Progenitor cell of endocrine pancreas (in vitro differentiated cells): ENCODE results near the gene ASCC1. TPM values are rescaled to one million over a fixed set of nuclear protein-coding genes. Genes with fewer than 3 reads are reported as not detected.

ENCODE experiments used
- DNase-seq: peaks from one replicate; pipeline ENCODE4 v3.0.0; 2021; ENCODE audit warnings: low spot score; ENCODE audit not compliant: unreplicated experiment
- H3K27ac Mint-ChIP-seq: 2 replicates; pipeline ENCODE4 v1.8.0; 2021; ENCODE audit warnings: mild to moderate bottlenecking, moderate library complexity, mixed read lengths
- H3K27me3 Mint-ChIP-seq: 2 replicates; pipeline ENCODE4 v1.8.0; 2021; ENCODE audit warnings: mixed read lengths
- H3K36me3 Mint-ChIP-seq: 2 replicates; pipeline ENCODE4 v1.8.0; 2022; ENCODE audit warnings: mixed read lengths; ENCODE audit not compliant: insufficient read depth
- H3K4me1 Mint-ChIP-seq: 2 replicates; pipeline ENCODE4 v1.8.0; 2021; ENCODE audit warnings: low read depth, mixed read lengths
- H3K4me3 Mint-ChIP-seq: 2 replicates; pipeline ENCODE4 v1.8.0; 2021; ENCODE audit warnings: low read depth, mild to moderate bottlenecking, moderate library complexity, mixed read lengths
- H3K9me3 Mint-ChIP-seq: 2 replicates; pipeline ENCODE4 v1.8.0; 2021; ENCODE audit warnings: low read depth, mixed read lengths
- CTCF ChIP-seq: fragments of 200-600 bp; sonication (generic); IDR thresholded peaks from one replicate; pipeline ENCODE4 v1.5.0; 2021; ENCODE audit warnings: antibody characterized with exemption, mild to moderate bottlenecking; ENCODE audit not compliant: unreplicated experiment
- total RNA-seq: library from RNA; stranded (reverse); gene quantifications from 2 replicates; pipeline ENCODE4 v1.2.1, GENCODE V29; 2021

ASCC1 gene
- total RNA-seq, 1 donor from 2014 or later, result 42.2 TPM

DNA sequence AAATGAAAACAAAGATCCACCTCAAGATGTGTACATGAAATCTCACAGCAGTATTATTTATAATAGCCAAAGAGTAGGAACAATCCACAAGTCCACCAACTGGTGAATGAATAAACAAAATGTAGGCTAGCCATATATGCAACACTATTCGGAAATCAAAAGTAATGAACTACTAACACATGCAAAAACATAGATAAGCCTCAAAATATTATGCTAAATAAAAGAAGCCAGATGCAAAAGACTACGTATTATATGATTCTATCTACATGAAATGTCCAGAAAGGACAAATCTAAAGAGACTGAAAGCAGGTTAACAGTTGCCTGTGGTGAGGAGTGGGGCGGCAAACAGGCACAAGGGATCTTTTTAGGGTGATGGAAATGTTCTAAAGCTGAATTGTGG lies 49.0 kb downstream of the ASCC1 start:
- Mint-ChIP-seq H3K27ac (no peak overlapping the region), H3K4me3 (no peak overlapping the region), H3K36me3 (peaks cover 7% of the 10 kb centered on the region), H3K9me3 (no peaks in the 10 kb centered on the region), H3K4me1 (peaks cover 7% of the 10 kb centered on the region), H3K27me3 (no peaks in the 10 kb centered on the region)
- DNase-seq, result no peak
- no peak for TF ChIP-seq CTCF

DNA sequence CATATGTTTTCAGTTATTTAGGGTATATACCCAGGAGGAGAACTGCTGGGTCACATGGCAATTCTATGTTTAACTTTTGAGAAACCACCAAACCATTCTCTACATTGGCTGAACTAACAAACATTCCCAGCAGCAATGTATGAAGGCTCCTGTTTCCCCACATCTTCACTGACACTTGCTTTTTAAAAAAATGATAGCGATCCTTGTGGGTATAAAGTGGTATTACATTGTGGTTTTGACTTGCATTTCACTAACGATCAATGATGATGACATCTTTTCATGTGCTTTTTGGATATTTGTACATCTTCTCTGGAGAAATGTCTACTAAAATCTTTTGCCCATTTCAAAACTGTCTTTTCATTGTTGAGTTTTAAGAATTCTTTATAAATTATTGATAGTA lies 51.5 kb downstream of the ASCC1 start:
- H3K9me3 Mint-ChIP-seq, result no peaks in the 10 kb centered on the region
- H3K4me1 Mint-ChIP-seq, result peaks cover 5% of the 10 kb centered on the region
- no peak for DNase-seq
- H3K4me3 Mint-ChIP-seq, result no peak overlapping the region
- peaks cover 14% of the 10 kb centered on the region for H3K36me3 Mint-ChIP-seq
- no peak overlapping the region for H3K27ac Mint-ChIP-seq
- TF ChIP-seq CTCF, result no peak
- H3K27me3 Mint-ChIP-seq, result no peaks in the 10 kb centered on the region

DNA sequence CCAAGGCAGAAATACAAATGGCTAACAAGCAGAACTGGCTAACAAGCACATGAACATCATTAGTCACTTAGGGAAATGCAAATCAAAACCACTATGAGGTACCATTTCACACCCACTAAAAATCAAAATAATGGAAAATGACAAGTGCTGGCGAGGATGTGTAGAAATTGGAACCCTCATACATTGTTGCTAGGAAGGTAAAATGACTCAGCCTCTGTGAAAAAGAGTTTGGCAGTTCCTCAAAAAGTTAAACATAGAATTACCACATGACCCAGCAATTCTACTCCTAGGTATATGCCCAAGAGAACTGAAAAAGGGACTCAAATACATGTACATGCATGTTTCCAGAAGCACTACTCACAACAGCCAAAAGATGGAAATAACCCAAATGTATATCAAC lies 53.1 kb downstream of the ASCC1 start:
- DNase-seq, result no peak
- Mint-ChIP-seq H3K36me3 (peaks cover 12% of the 10 kb centered on the region), H3K27me3 (no peaks in the 10 kb centered on the region), H3K4me1 (peaks cover 9% of the 10 kb centered on the region), H3K27ac (no peak overlapping the region), H3K4me3 (no peak overlapping the region), H3K9me3 (no peaks in the 10 kb centered on the region)
- no peak for TF ChIP-seq CTCF

DNA sequence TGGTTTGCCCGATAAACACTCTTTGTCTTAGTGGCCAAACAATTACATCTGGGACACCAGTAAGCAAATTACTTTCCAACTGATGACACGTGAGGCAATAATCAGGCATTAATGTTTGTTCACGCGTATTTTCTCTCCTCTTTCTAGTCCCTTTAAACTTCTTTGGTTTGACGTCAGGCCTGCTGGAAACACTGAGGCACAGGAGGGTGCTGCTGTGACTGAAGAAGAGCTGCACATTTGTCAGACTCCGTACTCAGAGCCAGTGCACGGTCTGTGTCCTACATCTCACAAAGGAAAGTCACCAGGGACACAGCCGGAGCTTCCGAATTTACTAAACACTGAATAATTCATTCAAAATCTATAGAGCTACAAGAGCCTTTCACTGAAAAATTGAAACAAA lies 57.9 kb downstream of the ASCC1 start:
- TF ChIP-seq CTCF, result no peak
- Mint-ChIP-seq H3K27ac (no peak overlapping the region), H3K4me1 (peaks cover 4% of the 10 kb centered on the region), H3K27me3 (no peaks in the 10 kb centered on the region), H3K9me3 (no peaks in the 10 kb centered on the region), H3K36me3 (peaks cover 10% of the 10 kb centered on the region), H3K4me3 (no peak overlapping the region)
- no peak for DNase-seq

DNA sequence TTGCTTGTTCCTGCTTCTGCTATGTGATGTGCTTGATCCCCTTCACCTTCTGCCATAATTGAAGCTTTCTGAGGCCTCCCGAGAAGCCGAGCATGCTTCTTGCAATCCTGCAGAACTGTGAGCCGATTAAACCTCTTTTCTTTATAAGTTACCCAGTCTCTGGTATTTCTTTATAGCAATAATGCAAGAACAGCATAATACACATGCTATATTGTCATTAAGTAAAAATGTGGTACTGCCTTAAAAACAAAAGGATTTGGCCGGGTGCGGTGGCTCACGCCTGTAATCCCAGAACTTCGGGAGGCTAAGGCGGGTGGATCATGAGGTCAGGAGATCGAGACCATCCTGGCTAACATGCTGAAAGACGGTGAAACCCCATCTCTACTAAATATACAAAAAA lies 59.9 kb downstream of the ASCC1 start:
- H3K36me3 Mint-ChIP-seq, result peaks cover 8% of the 10 kb centered on the region
- H3K4me3 Mint-ChIP-seq, result no peak overlapping the region
- H3K9me3 Mint-ChIP-seq, result no peaks in the 10 kb centered on the region
- no peaks in the 10 kb centered on the region for H3K27me3 Mint-ChIP-seq
- TF ChIP-seq CTCF, result no peak
- peaks cover 4% of the 10 kb centered on the region for H3K4me1 Mint-ChIP-seq
- no peak for DNase-seq
- H3K27ac Mint-ChIP-seq, result no peak overlapping the region
